GM23338 (cell line): ENCODE results near the gene CRYBG1. TPM values are rescaled to one million over a fixed set of nuclear protein-coding genes. Genes with fewer than 3 reads are reported as not detected.

ENCODE experiments used
- ATAC-seq: fragments of 200-7000 bp; cut with Tn5 transposase; 3 replicates; pipeline ENCODE4 v1.9.1; 2020
- DNase-seq: peaks from one replicate; pipeline ENCODE4 v3.0.0-alpha.2; 2015; ENCODE audit warnings: low spot score
- H2AFZ ChIP-seq: fragments of 200-600 bp; sonication (generic); 2 replicates; pipeline ENCODE4 v1.8.0; 2016; ENCODE audit warnings: antibody characterized with exemption, mild to moderate bottlenecking, moderate library complexity
- H3F3A ChIP-seq: fragments of 200-600 bp; sonication (generic); replicated peaks from 2 replicates; pipeline ENCODE4 v1.8.0; 2017; ENCODE audit warnings: antibody characterized with exemption, mixed run types, low read depth
- H3K27ac ChIP-seq: fragments of 200-600 bp; sonication (generic); 2 replicates; pipeline ENCODE4 v1.6.1; 2016; ENCODE audit warnings: low read depth
- H3K27me3 ChIP-seq: fragments of 200-600 bp; sonication (generic); 2 replicates; pipeline ENCODE4 v1.8.0; 2016; ENCODE audit warnings: mild to moderate bottlenecking, mixed run types, moderate library complexity; ENCODE audit not compliant: insufficient read depth
- H3K36me3 ChIP-seq: fragments of 200-600 bp; sonication (generic); 2 replicates; pipeline ENCODE4 v1.8.0; 2016; ENCODE audit warnings: mild to moderate bottlenecking; ENCODE audit not compliant: insufficient read depth
- H3K4me1 ChIP-seq: fragments of 200-600 bp; sonication (generic); 2 replicates; pipeline ENCODE4 v1.8.0; 2016; ENCODE audit warnings: mild to moderate bottlenecking, moderate library complexity; ENCODE audit not compliant: insufficient read depth
- H3K4me2 ChIP-seq: fragments of 200-600 bp; sonication (generic); 2 replicates; pipeline ENCODE4 v1.7.1; 2017; ENCODE audit warnings: mixed run types
- H3K4me3 ChIP-seq: fragments of 200-600 bp; sonication (generic); 2 replicates; pipeline ENCODE4 v1.6.1; 2016; ENCODE audit warnings: mixed run types
- H3K79me2 ChIP-seq: fragments of 200-600 bp; sonication (generic); replicated peaks from 2 replicates; pipeline ENCODE4 v1.8.0; 2017; ENCODE audit warnings: mild to moderate bottlenecking; ENCODE audit not compliant: insufficient read depth
- H3K9me2 ChIP-seq: fragments of 200-600 bp; sonication (generic); 2 replicates; pipeline ENCODE4 v1.8.0; 2017; ENCODE audit not compliant: insufficient read depth
- H4K20me1 ChIP-seq: fragments of 200-600 bp; sonication (generic); replicated peaks from 2 replicates; pipeline ENCODE4 v1.8.0; 2017; ENCODE audit warnings: mild to moderate bottlenecking; ENCODE audit not compliant: insufficient read depth
- H3K27ac Mint-ChIP-seq: 2 replicates; pipeline ENCODE4 v1.8.0; 2020; ENCODE audit warnings: inconsistent platforms, mild to moderate bottlenecking, moderate library complexity, mixed read lengths
- H3K27me3 Mint-ChIP-seq: 3 replicates; pipeline ENCODE4 v1.8.0; 2022; ENCODE audit warnings: low read depth, mild to moderate bottlenecking, moderate library complexity, mixed read lengths, inconsistent platforms; ENCODE audit not compliant: insufficient read depth, poor library complexity
- H3K36me3 Mint-ChIP-seq: 3 replicates; pipeline ENCODE4 v1.8.0; 2021; ENCODE audit warnings: low read depth, mild to moderate bottlenecking, inconsistent platforms, moderate library complexity, mixed read lengths
- H3K4me1 Mint-ChIP-seq: 3 replicates; pipeline ENCODE4 v1.8.0; 2020; ENCODE audit warnings: mild to moderate bottlenecking, inconsistent platforms, mixed read lengths
- H3K4me3 Mint-ChIP-seq: 3 replicates; pipeline ENCODE4 v1.8.0; 2021; ENCODE audit warnings: moderate library complexity, mild to moderate bottlenecking, inconsistent platforms, mixed read lengths
- H3K9me3 Mint-ChIP-seq: 3 replicates; pipeline ENCODE4 v1.8.0; 2020; ENCODE audit warnings: moderate library complexity, mild to moderate bottlenecking, inconsistent platforms, mixed read lengths
- CREB1 ChIP-seq: fragments of 250-450 bp; sonication (Bioruptor Pico); IDR thresholded peaks from 2 replicates; pipeline ENCODE4 v1.5.0; 2020; ENCODE audit warnings: low read depth, mild to moderate bottlenecking, moderate library complexity
- EZH2 ChIP-seq: fragments of 200-600 bp; sonication (generic); IDR thresholded peaks from one replicate; pipeline ENCODE4 v1.8.0; 2017; ENCODE audit warnings: antibody characterized with exemption, mild to moderate bottlenecking, low read depth; ENCODE audit not compliant: unreplicated experiment
- EZH2phosphoT487 ChIP-seq: fragments of 200-600 bp; sonication (generic); IDR thresholded peaks from one replicate; pipeline ENCODE4 v1.8.1; 2018; ENCODE audit warnings: antibody characterized with exemption; ENCODE audit not compliant: unreplicated experiment
- JUNB ChIP-seq: IDR thresholded peaks from one replicate; pipeline ENCODE4 v1.6.1; 2016; ENCODE audit warnings: antibody characterized with exemption; ENCODE audit not compliant: unreplicated experiment
- NANOG ChIP-seq: IDR thresholded peaks from 2 replicates; pipeline ENCODE4 v1.6.1; 2016; ENCODE audit warnings: antibody characterized with exemption, borderline replicate concordance
- POLR2AphosphoS5 ChIP-seq: IDR thresholded peaks from 2 replicates; pipeline ENCODE4 v1.6.1; 2016; ENCODE audit warnings: antibody characterized with exemption, low read depth
- STAT1 ChIP-seq: IDR thresholded peaks from one replicate; pipeline ENCODE4 v1.6.1; 2016; ENCODE audit warnings: antibody characterized with exemption; ENCODE audit not compliant: unreplicated experiment
- ZNF114 ChIP-seq: fragments of 250-450 bp; sonication (Bioruptor Pico); IDR thresholded peaks from 2 replicates; pipeline ENCODE4 v1.5.0; 2020; ENCODE audit warnings: mild to moderate bottlenecking, moderate library complexity
- ZNF331 ChIP-seq: fragments of 250-450 bp; sonication (Bioruptor Pico); IDR thresholded peaks from 2 replicates; pipeline ENCODE4 v1.5.0; 2020; ENCODE audit warnings: low read depth, mild to moderate bottlenecking, moderate library complexity
- polyA plus RNA-seq: library from polyadenylated mRNA; unstranded; fragments of >200 nt; fragmentation: Nextera tagmentation; extraction: Ambion mirVana; gene quantifications from 2 replicates; pipeline ENCODE4 v1.2.1, GENCODE V29; 2016
- total RNA-seq: library from RNA; depleted of rRNA; stranded (reverse); fragments of >200 nt; shearing (Covaris generic); gene quantifications from 2 replicates; pipeline ENCODE4 v1.2.3, GENCODE V29; 2014
- TF ChIP-seq, protein P1 (sequence below), 2 experiments: fragments of 200-600 bp in 1 of 2; sonication (generic) in 1 of 2; conservative IDR thresholded peaks; 2 replicates each; pipeline versions ENCODE4 v1.5.1 to v1.6.1; 2016 to 2017; ENCODE audit warnings: antibody characterized with exemption in 2 of 2, low read depth in 2 of 2, mild to moderate bottlenecking in 2 of 2, moderate library complexity in 1 of 2
- TF ChIP-seq, protein P2 (sequence below): IDR thresholded peaks from 2 replicates; pipeline ENCODE4 v1.6.1; 2016; ENCODE audit warnings: antibody characterized with exemption
- TF ChIP-seq, protein P3 (sequence below): IDR thresholded peaks from one replicate; pipeline ENCODE4 v1.6.1; 2018; ENCODE audit warnings: antibody characterized with exemption; ENCODE audit not compliant: unreplicated experiment
- TF ChIP-seq, protein P4 (sequence below): fragments of 250-450 bp; sonication (Bioruptor Pico); IDR thresholded peaks from 2 replicates; pipeline ENCODE4 v1.5.0; 2020; ENCODE audit warnings: mild to moderate bottlenecking, moderate library complexity

Gene CRYBG1
- total and polyA plus RNA-seq, 2 experiments from 2014 or later: 3.7 to 17.2 TPM

DNA sequence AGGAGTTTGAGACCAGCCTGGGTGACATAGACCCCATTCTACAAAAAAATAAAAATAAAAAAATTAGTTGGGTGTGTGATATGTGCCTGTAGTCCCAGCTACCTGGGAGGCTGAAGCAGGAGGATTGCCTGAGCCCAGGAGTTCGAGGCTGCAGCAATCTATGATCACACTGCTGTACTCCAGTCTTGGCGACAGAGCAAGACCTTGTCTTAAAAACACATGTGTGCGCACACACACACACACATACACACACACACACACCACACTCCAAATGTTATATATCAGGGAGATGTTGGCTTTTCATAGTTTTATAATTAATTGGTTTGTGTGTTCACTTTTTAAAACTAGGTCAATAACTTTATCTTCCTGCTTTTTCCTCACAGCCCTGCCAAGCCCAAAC is 158.2 kb downstream of the CRYBG1 start:
- Histone ChIP-seq H3K79me2 (no peaks in the 10 kb centered on the region), H3K27ac (no peak overlapping the region)
- peaks cover 5% of the 10 kb centered on the region for H3K27me3 Mint-ChIP-seq

More for the DNA sequence above, 158.2 kb downstream of the CRYBG1 start:
- no peak for DNase-seq
- no peak for TF ChIP-seq NANOG
- TF ChIP-seq STAT1: no peak
- TF ChIP-seq, protein P1, sequence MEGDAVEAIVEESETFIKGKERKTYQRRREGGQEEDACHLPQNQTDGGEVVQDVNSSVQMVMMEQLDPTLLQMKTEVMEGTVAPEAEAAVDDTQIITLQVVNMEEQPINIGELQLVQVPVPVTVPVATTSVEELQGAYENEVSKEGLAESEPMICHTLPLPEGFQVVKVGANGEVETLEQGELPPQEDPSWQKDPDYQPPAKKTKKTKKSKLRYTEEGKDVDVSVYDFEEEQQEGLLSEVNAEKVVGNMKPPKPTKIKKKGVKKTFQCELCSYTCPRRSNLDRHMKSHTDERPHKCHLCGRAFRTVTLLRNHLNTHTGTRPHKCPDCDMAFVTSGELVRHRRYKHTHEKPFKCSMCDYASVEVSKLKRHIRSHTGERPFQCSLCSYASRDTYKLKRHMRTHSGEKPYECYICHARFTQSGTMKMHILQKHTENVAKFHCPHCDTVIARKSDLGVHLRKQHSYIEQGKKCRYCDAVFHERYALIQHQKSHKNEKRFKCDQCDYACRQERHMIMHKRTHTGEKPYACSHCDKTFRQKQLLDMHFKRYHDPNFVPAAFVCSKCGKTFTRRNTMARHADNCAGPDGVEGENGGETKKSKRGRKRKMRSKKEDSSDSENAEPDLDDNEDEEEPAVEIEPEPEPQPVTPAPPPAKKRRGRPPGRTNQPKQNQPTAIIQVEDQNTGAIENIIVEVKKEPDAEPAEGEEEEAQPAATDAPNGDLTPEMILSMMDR (conservative IDR thresholded peaks at IDR 0.05; ENCODE audit: low read depth in 2 of 2): no peak
- TF ChIP-seq ZNF114 (CRISPR knock-in tag): no peak
- TF ChIP-seq ZNF331 (CRISPR knock-in tag): no peak
- TF ChIP-seq, protein P2, sequence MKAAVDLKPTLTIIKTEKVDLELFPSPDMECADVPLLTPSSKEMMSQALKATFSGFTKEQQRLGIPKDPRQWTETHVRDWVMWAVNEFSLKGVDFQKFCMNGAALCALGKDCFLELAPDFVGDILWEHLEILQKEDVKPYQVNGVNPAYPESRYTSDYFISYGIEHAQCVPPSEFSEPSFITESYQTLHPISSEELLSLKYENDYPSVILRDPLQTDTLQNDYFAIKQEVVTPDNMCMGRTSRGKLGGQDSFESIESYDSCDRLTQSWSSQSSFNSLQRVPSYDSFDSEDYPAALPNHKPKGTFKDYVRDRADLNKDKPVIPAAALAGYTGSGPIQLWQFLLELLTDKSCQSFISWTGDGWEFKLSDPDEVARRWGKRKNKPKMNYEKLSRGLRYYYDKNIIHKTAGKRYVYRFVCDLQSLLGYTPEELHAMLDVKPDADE: no peak
- TF ChIP-seq JUNB: no peak
- TF ChIP-seq POLR2AphosphoS5: no peak
- TF ChIP-seq, protein P3, sequence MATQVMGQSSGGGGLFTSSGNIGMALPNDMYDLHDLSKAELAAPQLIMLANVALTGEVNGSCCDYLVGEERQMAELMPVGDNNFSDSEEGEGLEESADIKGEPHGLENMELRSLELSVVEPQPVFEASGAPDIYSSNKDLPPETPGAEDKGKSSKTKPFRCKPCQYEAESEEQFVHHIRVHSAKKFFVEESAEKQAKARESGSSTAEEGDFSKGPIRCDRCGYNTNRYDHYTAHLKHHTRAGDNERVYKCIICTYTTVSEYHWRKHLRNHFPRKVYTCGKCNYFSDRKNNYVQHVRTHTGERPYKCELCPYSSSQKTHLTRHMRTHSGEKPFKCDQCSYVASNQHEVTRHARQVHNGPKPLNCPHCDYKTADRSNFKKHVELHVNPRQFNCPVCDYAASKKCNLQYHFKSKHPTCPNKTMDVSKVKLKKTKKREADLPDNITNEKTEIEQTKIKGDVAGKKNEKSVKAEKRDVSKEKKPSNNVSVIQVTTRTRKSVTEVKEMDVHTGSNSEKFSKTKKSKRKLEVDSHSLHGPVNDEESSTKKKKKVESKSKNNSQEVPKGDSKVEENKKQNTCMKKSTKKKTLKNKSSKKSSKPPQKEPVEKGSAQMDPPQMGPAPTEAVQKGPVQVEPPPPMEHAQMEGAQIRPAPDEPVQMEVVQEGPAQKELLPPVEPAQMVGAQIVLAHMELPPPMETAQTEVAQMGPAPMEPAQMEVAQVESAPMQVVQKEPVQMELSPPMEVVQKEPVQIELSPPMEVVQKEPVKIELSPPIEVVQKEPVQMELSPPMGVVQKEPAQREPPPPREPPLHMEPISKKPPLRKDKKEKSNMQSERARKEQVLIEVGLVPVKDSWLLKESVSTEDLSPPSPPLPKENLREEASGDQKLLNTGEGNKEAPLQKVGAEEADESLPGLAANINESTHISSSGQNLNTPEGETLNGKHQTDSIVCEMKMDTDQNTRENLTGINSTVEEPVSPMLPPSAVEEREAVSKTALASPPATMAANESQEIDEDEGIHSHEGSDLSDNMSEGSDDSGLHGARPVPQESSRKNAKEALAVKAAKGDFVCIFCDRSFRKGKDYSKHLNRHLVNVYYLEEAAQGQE: no peak
- no peak for TF ChIP-seq EZH2phosphoT487
- TF ChIP-seq, protein P4, sequence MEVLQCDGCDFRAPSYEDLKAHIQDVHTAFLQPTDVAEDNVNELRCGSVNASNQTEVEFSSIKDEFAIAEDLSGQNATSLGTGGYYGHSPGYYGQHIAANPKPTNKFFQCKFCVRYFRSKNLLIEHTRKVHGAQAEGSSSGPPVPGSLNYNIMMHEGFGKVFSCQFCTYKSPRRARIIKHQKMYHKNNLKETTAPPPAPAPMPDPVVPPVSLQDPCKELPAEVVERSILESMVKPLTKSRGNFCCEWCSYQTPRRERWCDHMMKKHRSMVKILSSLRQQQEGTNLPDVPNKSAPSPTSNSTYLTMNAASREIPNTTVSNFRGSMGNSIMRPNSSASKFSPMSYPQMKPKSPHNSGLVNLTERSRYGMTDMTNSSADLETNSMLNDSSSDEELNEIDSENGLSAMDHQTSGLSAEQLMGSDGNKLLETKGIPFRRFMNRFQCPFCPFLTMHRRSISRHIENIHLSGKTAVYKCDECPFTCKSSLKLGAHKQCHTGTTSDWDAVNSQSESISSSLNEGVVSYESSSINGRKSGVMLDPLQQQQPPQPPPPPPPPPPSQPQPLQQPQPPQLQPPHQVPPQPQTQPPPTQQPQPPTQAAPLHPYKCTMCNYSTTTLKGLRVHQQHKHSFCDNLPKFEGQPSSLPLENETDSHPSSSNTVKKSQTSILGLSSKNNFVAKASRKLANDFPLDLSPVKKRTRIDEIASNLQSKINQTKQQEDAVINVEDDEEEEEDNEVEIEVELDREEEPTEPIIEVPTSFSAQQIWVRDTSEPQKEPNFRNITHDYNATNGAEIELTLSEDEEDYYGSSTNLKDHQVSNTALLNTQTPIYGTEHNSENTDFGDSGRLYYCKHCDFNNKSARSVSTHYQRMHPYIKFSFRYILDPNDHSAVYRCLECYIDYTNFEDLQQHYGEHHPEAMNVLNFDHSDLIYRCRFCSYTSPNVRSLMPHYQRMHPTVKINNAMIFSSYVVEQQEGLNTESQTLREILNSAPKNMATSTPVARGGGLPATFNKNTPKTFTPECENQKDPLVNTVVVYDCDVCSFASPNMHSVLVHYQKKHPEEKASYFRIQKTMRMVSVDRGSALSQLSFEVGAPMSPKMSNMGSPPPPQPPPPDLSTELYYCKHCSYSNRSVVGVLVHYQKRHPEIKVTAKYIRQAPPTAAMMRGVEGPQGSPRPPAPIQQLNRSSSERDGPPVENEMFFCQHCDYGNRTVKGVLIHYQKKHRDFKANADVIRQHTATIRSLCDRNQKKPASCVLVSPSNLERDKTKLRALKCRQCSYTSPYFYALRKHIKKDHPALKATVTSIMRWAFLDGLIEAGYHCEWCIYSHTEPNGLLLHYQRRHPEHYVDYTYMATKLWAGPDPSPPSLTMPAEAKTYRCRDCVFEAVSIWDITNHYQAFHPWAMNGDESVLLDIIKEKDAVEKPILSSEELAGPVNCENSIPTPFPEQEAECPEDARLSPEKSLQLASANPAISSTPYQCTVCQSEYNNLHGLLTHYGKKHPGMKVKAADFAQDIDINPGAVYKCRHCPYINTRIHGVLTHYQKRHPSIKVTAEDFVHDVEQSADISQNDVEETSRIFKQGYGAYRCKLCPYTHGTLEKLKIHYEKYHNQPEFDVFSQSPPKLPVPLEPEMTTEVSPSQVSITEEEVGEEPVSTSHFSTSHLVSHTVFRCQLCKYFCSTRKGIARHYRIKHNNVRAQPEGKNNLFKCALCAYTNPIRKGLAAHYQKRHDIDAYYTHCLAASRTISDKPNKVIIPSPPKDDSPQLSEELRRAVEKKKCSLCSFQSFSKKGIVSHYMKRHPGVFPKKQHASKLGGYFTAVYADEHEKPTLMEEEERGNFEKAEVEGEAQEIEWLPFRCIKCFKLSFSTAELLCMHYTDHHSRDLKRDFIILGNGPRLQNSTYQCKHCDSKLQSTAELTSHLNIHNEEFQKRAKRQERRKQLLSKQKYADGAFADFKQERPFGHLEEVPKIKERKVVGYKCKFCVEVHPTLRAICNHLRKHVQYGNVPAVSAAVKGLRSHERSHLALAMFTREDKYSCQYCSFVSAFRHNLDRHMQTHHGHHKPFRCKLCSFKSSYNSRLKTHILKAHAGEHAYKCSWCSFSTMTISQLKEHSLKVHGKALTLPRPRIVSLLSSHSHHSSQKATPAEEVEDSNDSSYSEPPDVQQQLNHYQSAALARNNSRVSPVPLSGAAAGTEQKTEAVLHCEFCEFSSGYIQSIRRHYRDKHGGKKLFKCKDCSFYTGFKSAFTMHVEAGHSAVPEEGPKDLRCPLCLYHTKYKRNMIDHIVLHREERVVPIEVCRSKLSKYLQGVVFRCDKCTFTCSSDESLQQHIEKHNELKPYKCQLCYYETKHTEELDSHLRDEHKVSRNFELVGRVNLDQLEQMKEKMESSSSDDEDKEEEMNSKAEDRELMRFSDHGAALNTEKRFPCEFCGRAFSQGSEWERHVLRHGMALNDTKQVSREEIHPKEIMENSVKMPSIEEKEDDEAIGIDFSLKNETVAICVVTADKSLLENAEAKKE (CRISPR knock-in tag): no peak
- no peak for TF ChIP-seq EZH2
- TF ChIP-seq CREB1 (CRISPR knock-in tag): no peak
- Histone ChIP-seq H3K4me1 (peaks cover 11% of the 10 kb centered on the region), H4K20me1 (no peaks in the 10 kb centered on the region), H2AFZ (no peak overlapping the region), H3K9me2 (no peaks in the 10 kb centered on the region), H3F3A (no peaks in the 10 kb centered on the region), H3K36me3 (no peaks in the 10 kb centered on the region), H3K4me2 (no peak overlapping the region), H3K27me3 (peaks cover 11% of the 10 kb centered on the region), H3K4me3 (no peak overlapping the region)
- Mint-ChIP-seq H3K4me1 (peaks cover 6% of the 10 kb centered on the region), H3K27ac (no peak overlapping the region), H3K36me3 (no peaks in the 10 kb centered on the region), H3K9me3 (no peaks in the 10 kb centered on the region), H3K4me3 (no peak overlapping the region)
- no peak for ATAC-seq
